ENCODE results near the gene AASDH. TPM values are rescaled to one million over a fixed set of nuclear protein-coding genes. Genes with fewer than 3 reads are reported as not detected.
"Not testable (repeated sequence)": the region's sequence is repeated elsewhere in the genome, so short reads cannot be mapped to it uniquely, and the experiment has no call there.

Gene AASDH
- total RNA-seq, 1 donor from 2014 or later, result 15.8 TPM

- DNase-seq (ENCODE audit: low spot score), result no peak
Measured at GRCh38 chr4:56400560-56400959, 13.3 kb upstream of the AASDH start.

GRCh38 chr4:56391270-56391669 lies 4.0 kb upstream of the AASDH start:
- no peak for DNase-seq (ENCODE audit: low spot score)

GRCh38 chr4:56389558-56389957 lies 2.3 kb upstream of the AASDH start:
- DNase-seq (ENCODE audit: low spot score), result no peak

GRCh38 chr4:56388306-56388705 lies 1.0 kb upstream of the AASDH start:
- DNase-seq (ENCODE audit: low spot score), result no peak

GRCh38 chr4:56386091-56386490 lies 1.2 kb downstream of the AASDH start:
- DNase-seq (ENCODE audit: low spot score), result no peak

- DNase-seq (ENCODE audit: low spot score), result no peak
Measured at GRCh38 chr4:56375458-56375857, 11.8 kb downstream of the AASDH start.

- no peak for DNase-seq (ENCODE audit: low spot score)
Measured at GRCh38 chr4:56374956-56375355, 12.3 kb downstream of the AASDH start.

- no peak for DNase-seq (ENCODE audit: low spot score)
Measured at GRCh38 chr4:56372774-56373173, 14.5 kb downstream of the AASDH start.

- no peak for DNase-seq (ENCODE audit: low spot score)
Measured at GRCh38 chr4:56371426-56372220, 15.7 kb downstream of the AASDH start.

GRCh38 chr4:56370377-56370776 lies 16.9 kb downstream of the AASDH start:
- DNase-seq (ENCODE audit: low spot score), result no peak

- DNase-seq (ENCODE audit: low spot score), result not testable (repeated sequence)
Measured at GRCh38 chr4:56362981-56363380, 24.3 kb downstream of the AASDH start.

- DNase-seq (ENCODE audit: low spot score), result no peak
Measured at GRCh38 chr4:56360071-56360470, 27.2 kb downstream of the AASDH start.

GRCh38 chr4:56356650-56357049 lies 30.6 kb downstream of the AASDH start:
- no peak for DNase-seq (ENCODE audit: low spot score)

- DNase-seq (ENCODE audit: low spot score), result no peak
Measured at GRCh38 chr4:56348576-56348975, 38.7 kb downstream of the AASDH start.

- no peak for DNase-seq (ENCODE audit: low spot score)
Measured at GRCh38 chr4:56345458-56345857, 41.8 kb downstream of the AASDH start.

GRCh38 chr4:56342746-56343145 lies 44.5 kb downstream of the AASDH start:
- DNase-seq (ENCODE audit: low spot score), result no peak

GRCh38 chr4:56330691-56331090 lies 56.6 kb downstream of the AASDH start:
- no peak for DNase-seq (ENCODE audit: low spot score)

- DNase-seq (ENCODE audit: low spot score), result no peak
Measured at GRCh38 chr4:56326363-56326762, 60.9 kb downstream of the AASDH start.

GRCh38 chr4:56324011-56324610 lies 63.2 kb downstream of the AASDH start:
- DNase-seq (ENCODE audit: low spot score), result no peak

- no peak for DNase-seq (ENCODE audit: low spot score)
Measured at GRCh38 chr4:56323327-56323726, 64.0 kb downstream of the AASDH start.

GRCh38 chr4:56321251-56321650 lies 66.0 kb downstream of the AASDH start:
- no peak for DNase-seq (ENCODE audit: low spot score)

- no peak for DNase-seq (ENCODE audit: low spot score)
Measured at GRCh38 chr4:56320293-56320692, 67.0 kb downstream of the AASDH start.

- DNase-seq (ENCODE audit: low spot score), result no peak
Measured at GRCh38 chr4:56318555-56318954, 68.7 kb downstream of the AASDH start.

GRCh38 chr4:56317749-56318148 lies 69.5 kb downstream of the AASDH start:
- no peak for DNase-seq (ENCODE audit: low spot score)

Data from mucosa of gallbladder (tissue), 1 donor.